ENCODE results near the gene GUCD1.

GUCD1 gene

DNA sequence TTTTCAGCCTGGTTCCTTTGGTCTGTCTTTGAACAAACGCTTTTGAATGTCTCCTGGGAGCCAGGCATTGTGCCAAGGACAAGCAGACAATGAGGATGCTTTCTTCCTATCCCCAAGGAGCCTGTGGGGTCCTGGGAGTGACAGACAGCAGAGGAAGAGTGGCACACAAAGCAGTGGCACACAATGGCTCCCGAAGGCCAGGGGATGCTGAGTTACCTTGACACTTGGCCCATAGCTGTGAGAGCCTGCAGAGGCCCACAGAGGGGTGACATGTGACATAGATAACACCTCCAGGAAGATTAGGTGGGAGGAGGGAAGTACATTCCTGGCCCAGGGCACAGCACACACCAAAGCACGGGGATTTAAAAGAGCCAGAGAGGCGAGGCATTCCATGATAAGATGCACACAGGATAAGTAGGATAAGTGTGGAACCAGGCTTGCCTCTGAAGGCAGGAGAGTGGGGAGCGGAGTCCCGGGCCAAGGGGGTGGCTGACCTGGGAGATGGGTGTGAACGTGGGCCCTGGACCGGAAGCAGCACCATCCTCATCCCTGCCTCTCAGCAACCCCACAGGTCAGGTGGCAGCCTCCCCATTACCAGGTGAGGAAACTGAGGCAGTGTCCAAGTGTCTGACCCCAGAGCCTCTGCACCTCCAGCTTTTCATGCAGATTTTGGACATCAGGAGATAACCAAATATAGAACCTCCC is 53.5 kb downstream of the GUCD1 start:
- no peak for DNase-seq

- DNase-seq = no peak
These were observed 54.6 kb downstream of the GUCD1 start for GRCh38 chr22:24500277-24500820.

DNA sequence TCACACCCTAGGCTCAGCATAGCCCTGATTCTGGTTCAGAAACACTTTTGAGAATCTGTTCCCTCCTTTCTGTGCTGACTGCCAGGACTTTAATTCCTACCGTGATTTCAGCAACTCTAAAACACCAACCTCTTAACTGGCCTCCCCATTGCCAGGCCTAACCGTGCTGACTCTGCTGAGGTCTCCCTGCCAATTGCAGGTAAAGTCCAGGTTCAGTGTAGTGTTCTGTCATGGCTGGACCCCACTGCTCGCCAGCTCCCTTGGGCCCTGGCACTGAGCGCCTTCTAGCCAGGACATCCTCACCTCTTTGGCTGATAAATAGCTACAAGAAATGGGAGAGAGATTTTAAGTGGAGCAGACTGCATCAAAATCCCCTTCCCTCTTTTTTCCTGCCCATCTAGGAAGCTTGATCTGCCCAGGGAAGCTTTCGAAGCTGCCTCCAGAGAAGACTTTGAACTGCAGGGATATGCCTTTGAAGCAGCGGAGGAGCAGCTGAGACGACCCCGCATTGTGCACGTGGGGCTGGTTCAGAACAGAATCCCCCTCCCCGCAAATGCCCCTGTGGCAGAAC is 55.1 kb downstream of the GUCD1 start:
- no peak for DNase-seq

DNA sequence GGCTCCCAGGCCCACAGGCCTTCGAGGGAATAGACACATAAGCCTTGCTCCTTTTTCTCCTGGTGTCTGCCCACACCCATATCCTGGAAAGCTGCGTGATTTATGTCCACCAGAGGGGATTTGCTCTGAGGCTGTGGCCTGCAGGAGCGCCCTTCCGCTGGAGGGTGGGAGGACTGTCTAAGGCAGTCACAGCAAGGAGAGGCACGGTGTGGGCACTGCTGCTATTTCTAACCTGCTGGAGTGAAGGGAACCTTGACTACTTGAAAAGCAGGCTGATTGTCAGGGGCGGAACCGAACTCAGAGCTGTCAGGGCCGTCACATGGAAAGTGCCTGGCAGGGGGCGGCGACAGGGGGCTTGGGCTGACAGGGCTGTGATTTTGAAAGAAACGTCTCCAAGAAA is 56.1 kb downstream of the GUCD1 start:
- no peak for DNase-seq

DNA sequence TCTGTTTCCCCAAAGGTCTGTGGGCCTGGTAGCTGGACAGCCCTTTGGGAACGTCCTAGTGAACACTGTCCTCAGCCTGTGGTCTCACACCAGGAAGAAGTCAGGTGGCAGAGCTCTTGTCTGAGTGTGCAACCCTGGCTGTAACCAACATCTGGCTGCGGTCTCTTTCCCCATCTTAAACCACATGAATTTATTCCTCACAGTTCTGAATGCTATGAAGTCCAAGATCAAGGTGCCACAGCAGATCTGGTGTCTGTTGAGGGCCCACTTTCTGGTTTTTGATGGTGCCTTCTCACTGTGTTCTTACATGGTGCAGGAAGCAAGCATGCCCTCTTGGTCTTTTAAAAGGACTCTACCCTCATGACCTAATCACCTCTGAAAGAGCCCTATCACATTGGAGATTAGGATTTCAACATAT is 57.1 kb downstream of the GUCD1 start:
- no peak for DNase-seq

GRCh38 chr22:24496661-24497060 is 58.3 kb downstream of the GUCD1 start:
- no peak for DNase-seq

- DNase-seq = no peak
These were observed 58.7 kb downstream of the GUCD1 start for GRCh38 chr22:24496234-24496633.

GRCh38 chr22:24495365-24495675 is 59.6 kb downstream of the GUCD1 start:
- no peak for DNase-seq

- DNase-seq = no peak
These were observed 60.2 kb downstream of the GUCD1 start, which contains the start of gene UPB1 for GRCh38 chr22:24494528-24495364. Gene UPB1 (plus strand): TSS chr22:24495332. CDS start chr22:24495404, 72 bp downstream.

DNA sequence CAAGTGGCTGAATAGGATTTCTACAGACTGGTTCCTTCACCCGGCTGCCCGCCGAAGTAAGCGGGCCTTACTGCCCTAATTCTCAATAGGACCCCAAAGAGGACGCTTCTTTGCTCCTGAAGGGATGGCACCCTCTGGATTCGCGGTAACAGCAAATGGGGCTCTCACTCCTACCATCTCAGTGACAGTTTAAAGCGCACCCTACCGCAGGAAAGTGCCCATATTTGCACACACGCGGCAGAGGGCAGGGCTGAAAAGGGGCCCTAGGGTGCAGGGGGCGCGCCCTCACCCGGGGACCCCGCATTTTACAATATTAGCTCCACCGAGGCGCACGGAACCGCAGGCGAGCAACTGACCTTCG is 60.8 kb downstream of the GUCD1 start:
- DNase-seq = no peak

DNA sequence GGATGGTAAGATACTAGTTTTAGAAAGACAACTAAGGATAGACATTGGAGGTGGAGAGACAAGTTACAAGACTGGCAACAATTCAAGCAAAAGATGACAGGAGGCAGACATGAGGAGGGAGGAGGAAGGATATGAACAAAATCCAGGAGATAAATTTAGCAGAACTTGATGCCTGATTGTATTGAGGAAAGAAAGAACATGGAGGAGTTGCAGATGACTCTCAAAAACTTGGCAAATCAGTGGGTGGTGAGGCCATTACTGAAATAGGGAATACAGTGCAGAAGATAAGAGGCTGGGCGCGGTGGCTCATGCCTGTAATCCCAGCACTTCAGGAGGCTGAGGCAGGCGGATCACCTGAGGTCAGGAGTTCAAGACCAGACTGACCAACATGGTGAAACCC is 62.5 kb downstream of the GUCD1 start:
- no peak for DNase-seq
